HEK293 (cell line): ENCODE results near the gene TK1.

Experiments used
- BCL11A ChIP-seq: fragments of 450-650 bp; formaldehyde crosslinking; IDR thresholded peaks from 2 replicates; pipeline ENCODE4 v1.5.1; 2016; ENCODE audit warnings: low read depth, missing biosample characterization, missing genetic modification characterization
- EGR2 ChIP-seq: fragments of 450-650 bp; formaldehyde crosslinking; IDR thresholded peaks from 2 replicates; pipeline ENCODE4 v1.5.1; 2016; ENCODE audit warnings: low read depth, missing biosample characterization, missing genetic modification characterization
- FEZF1 ChIP-seq: fragments of 450-650 bp; formaldehyde crosslinking; IDR thresholded peaks from 2 replicates; pipeline ENCODE4 v1.5.1; 2016; ENCODE audit warnings: missing biosample characterization, missing genetic modification characterization
- GFI1B ChIP-seq: fragments of 450-650 bp; formaldehyde crosslinking; IDR thresholded peaks from 2 replicates; pipeline ENCODE4 v1.5.1; 2016; ENCODE audit warnings: missing biosample characterization, missing genetic modification characterization
- GLI2 ChIP-seq: fragments of 450-650 bp; formaldehyde crosslinking; IDR thresholded peaks from 2 replicates; pipeline ENCODE4; 2017; ENCODE audit warnings: missing biosample characterization, missing genetic modification characterization, low read depth, borderline replicate concordance
- IKZF3 ChIP-seq: fragments of 450-650 bp; IDR thresholded peaks from 2 replicates; pipeline ENCODE4 v1.5.0; 2018; ENCODE audit warnings: missing biosample characterization, mild to moderate bottlenecking, missing genetic modification characterization, moderate library complexity
- KLF1 ChIP-seq: fragments of 450-650 bp; formaldehyde crosslinking; IDR thresholded peaks from 2 replicates; pipeline ENCODE4 v1.5.1; 2016; ENCODE audit warnings: missing biosample characterization, missing genetic modification characterization
- MYNN ChIP-seq: fragments of 450-650 bp; formaldehyde crosslinking; IDR thresholded peaks from 2 replicates; pipeline ENCODE4 v1.5.1; 2016; ENCODE audit warnings: missing biosample characterization, missing genetic modification characterization, borderline replicate concordance
- MZF1 ChIP-seq: fragments of 450-650 bp; formaldehyde crosslinking; IDR thresholded peaks from 2 replicates; pipeline ENCODE4 v1.5.1; 2017; ENCODE audit warnings: missing biosample characterization, missing genetic modification characterization, borderline replicate concordance
- RBAK ChIP-seq: fragments of 450-650 bp; formaldehyde crosslinking; IDR thresholded peaks from 2 replicates; pipeline ENCODE4 v1.5.1; 2016; ENCODE audit warnings: missing biosample characterization, missing genetic modification characterization
- SCRT2 ChIP-seq: fragments of 450-650 bp; formaldehyde crosslinking; IDR thresholded peaks from 2 replicates; pipeline ENCODE4 v1.5.1; 2016; ENCODE audit warnings: missing biosample characterization, missing genetic modification characterization
- SP2 ChIP-seq: fragments of 450-650 bp; formaldehyde crosslinking; IDR thresholded peaks from 2 replicates; pipeline ENCODE4 v1.5.1; 2016; ENCODE audit warnings: missing biosample characterization, missing genetic modification characterization
- SP3 ChIP-seq: fragments of 450-650 bp; formaldehyde crosslinking; IDR thresholded peaks from 2 replicates; pipeline ENCODE4 v1.5.1; 2016; ENCODE audit warnings: missing biosample characterization, missing genetic modification characterization
- ZBTB17 ChIP-seq: fragments of 450-650 bp; formaldehyde crosslinking; IDR thresholded peaks from 2 replicates; pipeline ENCODE4 v1.5.1; 2016; ENCODE audit warnings: missing biosample characterization, missing genetic modification characterization
- ZBTB20 ChIP-seq: fragments of 450-650 bp; formaldehyde crosslinking; IDR thresholded peaks from 2 replicates; pipeline ENCODE4 v1.5.1; 2016; ENCODE audit warnings: missing biosample characterization, missing genetic modification characterization
- ZBTB7A ChIP-seq: fragments of 450-650 bp; formaldehyde crosslinking; IDR thresholded peaks from 2 replicates; pipeline ENCODE4 v1.5.1; 2016; ENCODE audit warnings: low read depth, missing biosample characterization, missing genetic modification characterization
- ZBTB8A ChIP-seq: fragments of 450-650 bp; formaldehyde crosslinking; IDR thresholded peaks from 2 replicates; pipeline ENCODE4 v1.5.1; 2016; ENCODE audit warnings: missing biosample characterization, missing genetic modification characterization
- ZNF324 ChIP-seq: fragments of 450-650 bp; formaldehyde crosslinking; IDR thresholded peaks from 2 replicates; pipeline ENCODE4 v1.5.1; 2016; ENCODE audit warnings: missing biosample characterization, missing genetic modification characterization
- ZNF501 ChIP-seq: fragments of 450-650 bp; formaldehyde crosslinking; IDR thresholded peaks from 2 replicates; pipeline ENCODE4 v1.5.1; 2016; ENCODE audit warnings: missing biosample characterization, missing genetic modification characterization
- ZNF558 ChIP-seq: fragments of 450-650 bp; formaldehyde crosslinking; IDR thresholded peaks from 2 replicates; pipeline ENCODE4 v1.5.1; 2016; ENCODE audit warnings: missing biosample characterization, missing genetic modification characterization
- ZNF660 ChIP-seq: fragments of 450-650 bp; IDR thresholded peaks from 2 replicates; pipeline ENCODE4 v1.5.1; 2018; ENCODE audit warnings: missing biosample characterization, mild to moderate bottlenecking, missing genetic modification characterization
- ZNF76 ChIP-seq: fragments of 450-650 bp; formaldehyde crosslinking; IDR thresholded peaks from 2 replicates; pipeline ENCODE4; 2016; ENCODE audit warnings: low read depth, missing biosample characterization, missing genetic modification characterization, borderline replicate concordance
- ZNF837 ChIP-seq: fragments of 450-650 bp; formaldehyde crosslinking; IDR thresholded peaks from 2 replicates; pipeline ENCODE4 v1.5.1; 2016; ENCODE audit warnings: missing biosample characterization, missing genetic modification characterization
- ZNF843 ChIP-seq: fragments of 450-650 bp; formaldehyde crosslinking; IDR thresholded peaks from 2 replicates; pipeline ENCODE4 v1.5.1; 2016; ENCODE audit warnings: missing biosample characterization, missing genetic modification characterization
- ZXDB ChIP-seq: fragments of 450-650 bp; formaldehyde crosslinking; IDR thresholded peaks from 2 replicates; pipeline ENCODE4 v1.5.1; 2016; ENCODE audit warnings: missing biosample characterization, missing genetic modification characterization
- TF ChIP-seq, protein P1 (sequence below): sonication (generic); formaldehyde crosslinking; IDR thresholded peaks from 2 replicates; pipeline ENCODE4 v1.8.1; 2022; ENCODE audit warnings: mild to moderate bottlenecking, moderate library complexity, missing genetic modification reagents
- TF ChIP-seq, protein P2 (sequence below): fragments of 450-650 bp; formaldehyde crosslinking; IDR thresholded peaks from 2 replicates; pipeline ENCODE4 v1.5.1; 2016; ENCODE audit warnings: missing biosample characterization, missing genetic modification characterization
- TF ChIP-seq, protein P3 (sequence below): fragments of 450-650 bp; formaldehyde crosslinking; IDR thresholded peaks from 2 replicates; pipeline ENCODE4 v1.5.1; 2016; ENCODE audit warnings: missing biosample characterization, missing genetic modification characterization, borderline replicate concordance
- TF ChIP-seq, protein P4 (sequence below): fragments of 450-650 bp; formaldehyde crosslinking; optimal IDR thresholded peaks from 2 replicates; pipeline ENCODE3; 2016; ENCODE audit warnings: missing biosample characterization, mild to moderate bottlenecking, missing genetic modification characterization
- TF ChIP-seq, protein P5 (sequence below): fragments of 450-650 bp; formaldehyde crosslinking; IDR thresholded peaks from 2 replicates; pipeline ENCODE4 v1.5.1; 2016; ENCODE audit warnings: missing biosample characterization, missing genetic modification characterization

The TK1 gene

DNA sequence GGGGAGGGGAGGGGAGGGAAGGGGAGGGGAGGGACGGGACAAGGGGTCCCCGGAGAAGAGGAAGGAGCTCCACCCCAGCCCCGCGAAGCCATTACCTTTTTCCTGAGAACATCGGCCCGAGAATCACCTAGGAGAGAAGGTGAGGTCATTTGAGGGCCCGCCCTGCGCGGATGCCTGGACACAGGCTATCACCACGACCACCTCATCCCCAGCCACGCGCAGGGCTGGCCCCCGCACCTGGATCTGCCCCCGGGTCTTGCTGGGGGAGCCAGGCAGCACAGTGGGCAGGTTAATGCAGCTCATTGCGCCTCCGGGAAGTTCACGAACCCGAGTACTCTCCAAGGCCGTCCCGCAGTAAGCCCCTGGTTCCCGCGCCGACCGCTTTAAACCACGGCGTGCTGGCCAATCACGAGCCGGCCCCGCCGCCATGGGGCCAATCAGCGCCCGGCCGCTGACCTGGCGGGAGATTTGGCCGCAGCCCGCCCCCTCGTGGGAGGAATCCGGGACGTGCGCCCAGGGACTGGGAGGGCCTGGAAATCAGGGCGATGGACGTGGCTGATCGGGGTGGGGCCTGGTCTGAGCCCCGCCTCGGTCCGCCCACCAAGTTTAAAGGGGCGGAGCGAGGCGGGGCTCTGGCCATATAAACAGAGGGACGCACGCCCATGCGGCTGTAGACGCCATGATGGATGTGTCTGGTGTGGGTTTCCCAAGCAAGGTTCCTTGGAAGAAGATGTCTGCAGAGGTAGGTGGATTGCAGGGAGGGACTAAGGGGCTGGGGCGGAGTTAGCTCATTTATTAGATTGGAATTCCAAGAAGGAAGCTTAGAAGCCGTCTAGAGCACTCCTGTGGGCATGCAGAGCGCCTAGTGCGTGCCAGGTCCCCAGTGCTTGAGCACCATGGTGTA is at the start of gene TK1, which contains the start of gene AFMID (continued):
- TF ChIP-seq, protein P1, sequence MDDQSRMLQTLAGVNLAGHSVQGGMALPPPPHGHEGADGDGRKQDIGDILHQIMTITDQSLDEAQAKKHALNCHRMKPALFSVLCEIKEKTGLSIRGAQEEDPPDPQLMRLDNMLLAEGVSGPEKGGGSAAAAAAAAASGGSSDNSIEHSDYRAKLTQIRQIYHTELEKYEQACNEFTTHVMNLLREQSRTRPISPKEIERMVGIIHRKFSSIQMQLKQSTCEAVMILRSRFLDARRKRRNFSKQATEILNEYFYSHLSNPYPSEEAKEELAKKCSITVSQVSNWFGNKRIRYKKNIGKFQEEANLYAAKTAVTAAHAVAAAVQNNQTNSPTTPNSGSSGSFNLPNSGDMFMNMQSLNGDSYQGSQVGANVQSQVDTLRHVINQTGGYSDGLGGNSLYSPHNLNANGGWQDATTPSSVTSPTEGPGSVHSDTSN (CRISPR knock-in tag), result peak; percentile 88; the same call in 1 of the 2 replicates
- TF ChIP-seq ZNF558, result no peak
- TF ChIP-seq, protein P2, sequence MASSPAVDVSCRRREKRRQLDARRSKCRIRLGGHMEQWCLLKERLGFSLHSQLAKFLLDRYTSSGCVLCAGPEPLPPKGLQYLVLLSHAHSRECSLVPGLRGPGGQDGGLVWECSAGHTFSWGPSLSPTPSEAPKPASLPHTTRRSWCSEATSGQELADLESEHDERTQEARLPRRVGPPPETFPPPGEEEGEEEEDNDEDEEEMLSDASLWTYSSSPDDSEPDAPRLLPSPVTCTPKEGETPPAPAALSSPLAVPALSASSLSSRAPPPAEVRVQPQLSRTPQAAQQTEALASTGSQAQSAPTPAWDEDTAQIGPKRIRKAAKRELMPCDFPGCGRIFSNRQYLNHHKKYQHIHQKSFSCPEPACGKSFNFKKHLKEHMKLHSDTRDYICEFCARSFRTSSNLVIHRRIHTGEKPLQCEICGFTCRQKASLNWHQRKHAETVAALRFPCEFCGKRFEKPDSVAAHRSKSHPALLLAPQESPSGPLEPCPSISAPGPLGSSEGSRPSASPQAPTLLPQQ (tag by site-specific recombination), result no peak; the same call in 1 of the 2 replicates
- TF ChIP-seq ZNF843 (tag by site-specific recombination), result no peak
- peak; percentile 100 for TF ChIP-seq SP3 (tag by site-specific recombination)
- TF ChIP-seq ZBTB20, result peak; percentile 52; the same call in 1 of the 2 replicates
- TF ChIP-seq GFI1B, result no peak
- 0 out of 2 replicates have a peak, but pooled peaks have one; percentile 72 for TF ChIP-seq ZBTB7A (tag by site-specific recombination)
- TF ChIP-seq, protein P3, sequence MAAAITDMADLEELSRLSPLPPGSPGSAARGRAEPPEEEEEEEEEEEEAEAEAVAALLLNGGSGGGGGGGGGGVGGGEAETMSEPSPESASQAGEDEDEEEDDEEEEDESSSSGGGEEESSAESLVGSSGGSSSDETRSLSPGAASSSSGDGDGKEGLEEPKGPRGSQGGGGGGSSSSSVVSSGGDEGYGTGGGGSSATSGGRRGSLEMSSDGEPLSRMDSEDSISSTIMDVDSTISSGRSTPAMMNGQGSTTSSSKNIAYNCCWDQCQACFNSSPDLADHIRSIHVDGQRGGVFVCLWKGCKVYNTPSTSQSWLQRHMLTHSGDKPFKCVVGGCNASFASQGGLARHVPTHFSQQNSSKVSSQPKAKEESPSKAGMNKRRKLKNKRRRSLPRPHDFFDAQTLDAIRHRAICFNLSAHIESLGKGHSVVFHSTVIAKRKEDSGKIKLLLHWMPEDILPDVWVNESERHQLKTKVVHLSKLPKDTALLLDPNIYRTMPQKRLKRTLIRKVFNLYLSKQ (tag by site-specific recombination), result no peak
- peak; percentile 100 for TF ChIP-seq IKZF3 (tag by site-specific recombination)
- peak; percentile 76; the same call in 1 of the 2 replicates for TF ChIP-seq ZNF76 (tag by site-specific recombination)
- TF ChIP-seq GLI2, result no peak
- TF ChIP-seq MZF1, result peak; percentile 98; the same call in 1 of the 2 replicates
- no peak for TF ChIP-seq ZNF837
- no peak for TF ChIP-seq RBAK (tag by site-specific recombination)
- TF ChIP-seq ZNF324 (tag by site-specific recombination), result peak; percentile 20; the same call in 1 of the 2 replicates
- TF ChIP-seq, protein P4, sequence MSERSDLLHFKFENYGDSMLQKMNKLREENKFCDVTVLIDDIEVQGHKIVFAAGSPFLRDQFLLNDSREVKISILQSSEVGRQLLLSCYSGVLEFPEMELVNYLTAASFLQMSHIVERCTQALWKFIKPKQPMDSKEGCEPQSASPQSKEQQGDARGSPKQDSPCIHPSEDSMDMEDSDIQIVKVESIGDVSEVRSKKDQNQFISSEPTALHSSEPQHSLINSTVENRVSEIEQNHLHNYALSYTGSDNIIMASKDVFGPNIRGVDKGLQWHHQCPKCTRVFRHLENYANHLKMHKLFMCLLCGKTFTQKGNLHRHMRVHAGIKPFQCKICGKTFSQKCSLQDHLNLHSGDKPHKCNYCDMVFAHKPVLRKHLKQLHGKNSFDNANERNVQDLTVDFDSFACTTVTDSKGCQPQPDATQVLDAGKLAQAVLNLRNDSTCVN (tag by site-specific recombination), result peak; percentile 72
- TF ChIP-seq KLF1 (tag by site-specific recombination), result peak; percentile 81
- TF ChIP-seq ZNF501 (tag by site-specific recombination), result peak; percentile 62
- TF ChIP-seq MYNN, result 0 out of 2 replicates have a peak, but pooled peaks have one; percentile 44
- no peak for TF ChIP-seq SCRT2
- peak; percentile 70 for TF ChIP-seq ZNF660 (tag by site-specific recombination)
- TF ChIP-seq ZBTB8A (tag by site-specific recombination), result peak; percentile 78
- TF ChIP-seq ZBTB17 (tag by site-specific recombination), result peak; percentile 48; the same call in 1 of the 2 replicates
- TF ChIP-seq SP2, result peak; percentile 99
- TF ChIP-seq, protein P5, sequence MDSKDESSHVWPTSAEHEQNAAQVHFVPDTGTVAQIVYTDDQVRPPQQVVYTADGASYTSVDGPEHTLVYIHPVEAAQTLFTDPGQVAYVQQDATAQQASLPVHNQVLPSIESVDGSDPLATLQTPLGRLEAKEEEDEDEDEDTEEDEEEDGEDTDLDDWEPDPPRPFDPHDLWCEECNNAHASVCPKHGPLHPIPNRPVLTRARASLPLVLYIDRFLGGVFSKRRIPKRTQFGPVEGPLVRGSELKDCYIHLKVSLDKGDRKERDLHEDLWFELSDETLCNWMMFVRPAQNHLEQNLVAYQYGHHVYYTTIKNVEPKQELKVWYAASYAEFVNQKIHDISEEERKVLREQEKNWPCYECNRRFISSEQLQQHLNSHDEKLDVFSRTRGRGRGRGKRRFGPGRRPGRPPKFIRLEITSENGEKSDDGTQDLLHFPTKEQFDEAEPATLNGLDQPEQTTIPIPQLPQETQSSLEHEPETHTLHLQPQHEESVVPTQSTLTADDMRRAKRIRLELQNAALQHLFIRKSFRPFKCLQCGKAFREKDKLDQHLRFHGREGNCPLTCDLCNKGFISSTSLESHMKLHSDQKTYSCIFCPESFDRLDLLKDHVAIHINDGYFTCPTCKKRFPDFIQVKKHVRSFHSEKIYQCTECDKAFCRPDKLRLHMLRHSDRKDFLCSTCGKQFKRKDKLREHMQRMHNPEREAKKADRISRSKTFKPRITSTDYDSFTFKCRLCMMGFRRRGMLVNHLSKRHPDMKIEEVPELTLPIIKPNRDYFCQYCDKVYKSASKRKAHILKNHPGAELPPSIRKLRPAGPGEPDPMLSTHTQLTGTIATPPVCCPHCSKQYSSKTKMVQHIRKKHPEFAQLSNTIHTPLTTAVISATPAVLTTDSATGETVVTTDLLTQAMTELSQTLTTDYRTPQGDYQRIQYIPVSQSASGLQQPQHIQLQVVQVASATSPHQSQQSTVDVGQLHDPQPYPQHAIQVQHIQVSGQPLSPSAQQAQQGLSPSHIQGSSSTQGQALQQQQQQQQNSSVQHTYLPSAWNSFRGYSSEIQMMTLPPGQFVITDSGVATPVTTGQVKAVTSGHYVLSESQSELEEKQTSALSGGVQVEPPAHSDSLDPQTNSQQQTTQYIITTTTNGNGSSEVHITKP (tag by site-specific recombination), result peak; percentile 73; the same call in 1 of the 2 replicates
- TF ChIP-seq EGR2, result peak; percentile 88
- peak; percentile 90 for TF ChIP-seq ZXDB (tag by site-specific recombination)
- TF ChIP-seq FEZF1 (tag by site-specific recombination), result peak; percentile 18; the same call in 1 of the 2 replicates
- TF ChIP-seq BCL11A (tag by site-specific recombination), result peak; percentile 89
